ENCODE measurements around the gene CDADC1. TPM values are rescaled to one million over a fixed set of nuclear protein-coding genes. Genes with fewer than 3 reads are reported as not detected.

The CDADC1 gene
- total RNA-seq, 1 experiment from 2014 or later, result 17.6 TPM

GRCh38 chr13:49300739-49301589 is 53.2 kb downstream of the CDADC1 start:
- no peaks in the 10 kb centered on the region for H3K27me3 ChIP-seq (ENCODE audit: low read length)
- no peaks in the 10 kb centered on the region for H4K20me1 ChIP-seq (ENCODE audit: low read length)
- peak overlapping the region; percentile 47; the same call in 1 of the 2 replicates for H3K4me3 ChIP-seq (ENCODE audit: low read length)
- no TSS peak for BruUV-seq (replicated peaks)
- peak overlapping the region; percentile 73 for H2AFZ ChIP-seq (ENCODE audit: low read length)
- peak; percentile 81 for ATAC-seq
- TF ChIP-seq EZH2phosphoT487 (IDR thresholded peaks at IDR 0.05; ENCODE audit: borderline replicate concordance, low read length) (no peak), EZH2 (IDR thresholded peaks at IDR 0.05; ENCODE audit: low read length, unreplicated experiment) (no peak)
- TF ChIP-seq, protein P1, sequence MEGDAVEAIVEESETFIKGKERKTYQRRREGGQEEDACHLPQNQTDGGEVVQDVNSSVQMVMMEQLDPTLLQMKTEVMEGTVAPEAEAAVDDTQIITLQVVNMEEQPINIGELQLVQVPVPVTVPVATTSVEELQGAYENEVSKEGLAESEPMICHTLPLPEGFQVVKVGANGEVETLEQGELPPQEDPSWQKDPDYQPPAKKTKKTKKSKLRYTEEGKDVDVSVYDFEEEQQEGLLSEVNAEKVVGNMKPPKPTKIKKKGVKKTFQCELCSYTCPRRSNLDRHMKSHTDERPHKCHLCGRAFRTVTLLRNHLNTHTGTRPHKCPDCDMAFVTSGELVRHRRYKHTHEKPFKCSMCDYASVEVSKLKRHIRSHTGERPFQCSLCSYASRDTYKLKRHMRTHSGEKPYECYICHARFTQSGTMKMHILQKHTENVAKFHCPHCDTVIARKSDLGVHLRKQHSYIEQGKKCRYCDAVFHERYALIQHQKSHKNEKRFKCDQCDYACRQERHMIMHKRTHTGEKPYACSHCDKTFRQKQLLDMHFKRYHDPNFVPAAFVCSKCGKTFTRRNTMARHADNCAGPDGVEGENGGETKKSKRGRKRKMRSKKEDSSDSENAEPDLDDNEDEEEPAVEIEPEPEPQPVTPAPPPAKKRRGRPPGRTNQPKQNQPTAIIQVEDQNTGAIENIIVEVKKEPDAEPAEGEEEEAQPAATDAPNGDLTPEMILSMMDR (conservative IDR thresholded peaks at IDR 0.05; ENCODE audit: low read depth, low read length), result peak; percentile 89
- H3K9me3 ChIP-seq (ENCODE audit: low read length), result no peaks in the 10 kb centered on the region
- H3K9ac ChIP-seq (ENCODE audit: low read length), result no peak overlapping the region
- H3K9me2 ChIP-seq (replicated peaks; ENCODE audit: low read length), result no peaks in the 10 kb centered on the region
- H3K36me3 ChIP-seq (ENCODE audit: low read depth, low read length), result no peaks in the 10 kb centered on the region
- H3K4me2 ChIP-seq (ENCODE audit: low read length), result peak overlapping the region; percentile 75
- ChIA-PET POLR2A (ENCODE audit: unreplicated experiment) (no interaction called here), CTCF (no interaction called here)
- H3F3A ChIP-seq (ENCODE audit: low read length, unreplicated experiment), result no peaks in the 10 kb centered on the region
- intact Hi-C loops (cut with micrococcal nuclease), result loop anchor here (1.0 kb wide), 2 partner anchors 136 to 306 kb away; no protein-coding TSS in a partner anchor
- no peaks in the 10 kb centered on the region for H3K4me1 ChIP-seq (ENCODE audit: insufficient read depth, low read length)
- peak; percentile 63 for DNase-seq
- no peak overlapping the region for H3K27ac ChIP-seq (ENCODE audit: low read length)
- no peaks in the 10 kb centered on the region for H3K79me2 ChIP-seq (ENCODE audit: low read length)

- BruUV-seq (replicated peaks), result no TSS peak
- no peak overlapping the region for H3K4me2 ChIP-seq (ENCODE audit: low read length)
- H3K79me2 ChIP-seq (ENCODE audit: low read length), result no peaks in the 10 kb centered on the region
- no peaks in the 10 kb centered on the region for H3K36me3 ChIP-seq (ENCODE audit: low read depth, low read length)
- H3K27ac ChIP-seq (ENCODE audit: low read length), result no peak overlapping the region
- no peak overlapping the region for H3K9ac ChIP-seq (ENCODE audit: low read length)
- no peak overlapping the region for H2AFZ ChIP-seq (ENCODE audit: low read length)
- H3K9me2 ChIP-seq (replicated peaks; ENCODE audit: low read length), result no peaks in the 10 kb centered on the region
- no peaks in the 10 kb centered on the region for H3F3A ChIP-seq (ENCODE audit: low read length, unreplicated experiment)
- H3K4me1 ChIP-seq (ENCODE audit: insufficient read depth, low read length), result no peaks in the 10 kb centered on the region
- ChIA-PET CTCF (no interaction called here), POLR2A (ENCODE audit: unreplicated experiment) (no interaction called here)
- H3K27me3 ChIP-seq (ENCODE audit: low read length), result no peaks in the 10 kb centered on the region
- DNase-seq (no peak), ATAC-seq (no peak)
- no peaks in the 10 kb centered on the region for H4K20me1 ChIP-seq (ENCODE audit: low read length)
- intact Hi-C loops (cut with micrococcal nuclease), result no loop called here
- TF ChIP-seq EZH2 (IDR thresholded peaks at IDR 0.05; ENCODE audit: low read length, unreplicated experiment) (no peak), EZH2phosphoT487 (IDR thresholded peaks at IDR 0.05; ENCODE audit: borderline replicate concordance, low read length) (no peak)
- TF ChIP-seq, protein P1 (conservative IDR thresholded peaks at IDR 0.05; ENCODE audit: low read depth, low read length), result no peak
- no peaks in the 10 kb centered on the region for H3K9me3 ChIP-seq (ENCODE audit: low read length)
- H3K4me3 ChIP-seq (ENCODE audit: low read length), result no peak overlapping the region
These were observed 54.5 kb downstream of the CDADC1 start for GRCh38 chr13:49302222-49302621.

- Histone ChIP-seq H3K79me2 (ENCODE audit: low read length) (no peaks in the 10 kb centered on the region), H2AFZ (ENCODE audit: low read length) (no peak overlapping the region), H3F3A (ENCODE audit: low read length, unreplicated experiment) (no peaks in the 10 kb centered on the region), H4K20me1 (ENCODE audit: low read length) (no peaks in the 10 kb centered on the region), H3K4me2 (ENCODE audit: low read length) (no peak overlapping the region), H3K9ac (ENCODE audit: low read length) (no peak overlapping the region), H3K27ac (ENCODE audit: low read length) (no peak overlapping the region), H3K4me1 (ENCODE audit: insufficient read depth, low read length) (peaks cover 2% of the 10 kb centered on the region; the same call in 1 of the 2 replicates), H3K36me3 (ENCODE audit: low read depth, low read length) (no peaks in the 10 kb centered on the region), H3K9me3 (ENCODE audit: low read length) (no peaks in the 10 kb centered on the region), H3K4me3 (ENCODE audit: low read length) (no peak overlapping the region), H3K27me3 (ENCODE audit: low read length) (no peaks in the 10 kb centered on the region), H3K9me2 (replicated peaks; ENCODE audit: low read length) (no peaks in the 10 kb centered on the region)
- ChIA-PET POLR2A (ENCODE audit: unreplicated experiment) (no interaction called here), CTCF (no interaction called here)
- DNase-seq, result no peak
- intact Hi-C loops (cut with micrococcal nuclease), result no loop called here
- no peak for ATAC-seq
- TF ChIP-seq, protein P1 (conservative IDR thresholded peaks at IDR 0.05; ENCODE audit: low read depth, low read length), result no peak
- BruUV-seq (replicated peaks), result no TSS peak
These were observed 55.1 kb downstream of the CDADC1 start for GRCh38 chr13:49302817-49303216.

All from PC-3 (cell line).